Ammon's horn (tissue), 1 donor: Measurements from ENCODE around the gene CDH23.
"Not testable (repeated sequence)": the region's sequence is repeated elsewhere in the genome, so short reads cannot be mapped to it uniquely, and the experiment has no call there.

Source experiments
- DNase-seq: peaks from one replicate; pipeline ENCODE4 v3.0.0-alpha.2; 2016; ENCODE audit warnings: low spot score

CDH23 gene

GRCh38 chr10:71396711-71397295, at the start of gene CDH23:
CDH23 (plus strand) TSS chr10:71396920; CDS start chr10:71439832, 42,912 bp downstream.
- DNase-seq, result peak; percentile 37

- no peak for DNase-seq
Observed at GRCh38 chr10:71347587-71348395, 48.9 kb upstream of the CDH23 start.

- DNase-seq, result no peak
Observed at GRCh38 chr10:71348850-71349249, 47.9 kb upstream of the CDH23 start.

GRCh38 chr10:71349406-71349805, 47.3 kb upstream of the CDH23 start:
- no peak for DNase-seq

- DNase-seq, result no peak
Observed at GRCh38 chr10:71351087-71351486, 45.6 kb upstream of the CDH23 start.

GRCh38 chr10:71351628-71352319, 44.9 kb upstream of the CDH23 start:
- peak; percentile 66 for DNase-seq

- no peak for DNase-seq
Observed at GRCh38 chr10:71353639-71354038, 43.1 kb upstream of the CDH23 start.

- no peak for DNase-seq
Observed at GRCh38 chr10:71354776-71355175, 41.9 kb upstream of the CDH23 start.

GRCh38 chr10:71355886-71356285, 40.8 kb upstream of the CDH23 start:
- no peak for DNase-seq

GRCh38 chr10:71357792-71358265, 38.9 kb upstream of the CDH23 start:
- no peak for DNase-seq

- no peak for DNase-seq
Observed at GRCh38 chr10:71358277-71358676, 38.4 kb upstream of the CDH23 start.

GRCh38 chr10:71358906-71359305, 37.8 kb upstream of the CDH23 start:
- DNase-seq, result not testable (repeated sequence)

- DNase-seq, result peak; percentile 62
Observed at GRCh38 chr10:71359364-71360046, 37.2 kb upstream of the CDH23 start.

GRCh38 chr10:71360735-71361134, 36.0 kb upstream of the CDH23 start:
- no peak for DNase-seq

GRCh38 chr10:71361581-71361980, 35.1 kb upstream of the CDH23 start:
- DNase-seq, result no peak

GRCh38 chr10:71362141-71362540, 34.6 kb upstream of the CDH23 start:
- no peak for DNase-seq

- DNase-seq, result no peak
Observed at GRCh38 chr10:71363936-71364335, 32.8 kb upstream of the CDH23 start.

GRCh38 chr10:71365366-71365765, 31.4 kb upstream of the CDH23 start:
- DNase-seq, result no peak

GRCh38 chr10:71366690-71367089, 30.0 kb upstream of the CDH23 start:
- no peak for DNase-seq

GRCh38 chr10:71367271-71367670, 29.4 kb upstream of the CDH23 start:
- peak; percentile 31 for DNase-seq

- no peak for DNase-seq
Observed at GRCh38 chr10:71368176-71368575, 28.5 kb upstream of the CDH23 start.

GRCh38 chr10:71368643-71369042, 28.1 kb upstream of the CDH23 start:
- no peak for DNase-seq
